Stimulated activated naive B cell treated with anti-CD40 and anti-IgM and Interleukin-4, amounts not matched to agents 10 μg/mL and 1 μg/mL and 100 μg/mL, for 72 hours (primary cell): Measurements from ENCODE around the gene CSDE1.

Experiments used
- ATAC-seq, 2 donors: fragments of 150-1000 bp; cut with Tn5 transposase; replicated peaks; 2 replicates each; pipeline ENCODE4 v1.10.0; 2021; ENCODE audit warnings: moderate library complexity in 1 of 2
- DNase-seq: peaks from one replicate; pipeline ENCODE4 v3.0.0; 2021
- H3K27ac Mint-ChIP-seq: one replicate; pipeline ENCODE4 v1.8.0; 2022; ENCODE audit warnings: mild to moderate bottlenecking, mixed read lengths
- H3K27me3 Mint-ChIP-seq, 2 donors: one replicate each; pipeline ENCODE4 v1.8.0; 2022; ENCODE audit warnings: mixed read lengths in 2 of 2
- H3K36me3 Mint-ChIP-seq, 2 donors: one replicate each; pipeline ENCODE4 v1.8.0; 2022; ENCODE audit warnings: mixed read lengths in 2 of 2, mild to moderate bottlenecking in 1 of 2
- H3K4me1 Mint-ChIP-seq, 2 donors: one replicate each; pipeline ENCODE4 v1.8.0; 2022; ENCODE audit warnings: mixed read lengths in 2 of 2, mild to moderate bottlenecking in 1 of 2
- H3K4me3 Mint-ChIP-seq, 2 donors: one replicate each; pipeline ENCODE4 v1.8.0; 2022; ENCODE audit warnings: mild to moderate bottlenecking in 2 of 2, mixed read lengths in 2 of 2, moderate library complexity in 1 of 2
- H3K9me3 Mint-ChIP-seq, 2 donors: one replicate each; pipeline ENCODE4 v1.8.0; 2022; ENCODE audit warnings: mixed read lengths in 2 of 2, mild to moderate bottlenecking in 1 of 2

Gene CSDE1

GRCh38 chr1:114707604-114708003 is 50.2 kb downstream of the CSDE1 start:
- Mint-ChIP-seq H3K27ac (no peak overlapping the region), H3K27me3 (no peaks in the 10 kb centered on the region), H3K4me1 (peaks cover 0 to 2% of the 10 kb centered on the region in 2 donors), H3K9me3 (no peaks in the 10 kb centered on the region), H3K36me3 (peaks cover 20 to 33% of the 10 kb centered on the region in 2 donors), H3K4me3 (no peak overlapping the region)
- no peak for DNase-seq
- no peak for ATAC-seq

DNA sequence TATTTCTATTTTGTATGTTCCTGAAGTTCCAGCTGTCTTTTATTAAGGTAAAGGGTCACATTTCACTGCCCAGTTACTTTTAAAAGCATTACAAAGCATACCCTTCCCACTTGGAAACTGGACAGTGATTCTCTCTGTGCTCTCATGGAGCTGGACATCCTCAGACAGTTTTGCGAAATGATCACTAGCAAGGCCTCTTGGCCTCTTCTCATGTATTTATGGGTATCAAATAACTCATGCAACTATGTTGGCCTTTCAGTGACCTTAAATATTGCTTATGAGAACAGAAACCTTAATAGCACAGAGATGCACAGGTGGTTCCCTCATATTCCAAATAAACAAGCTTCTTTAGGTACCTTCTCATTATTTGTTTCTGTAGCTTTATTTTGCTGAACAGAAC is 54.5 kb downstream of the CSDE1 start:
- no peaks in the 10 kb centered on the region for H3K9me3 Mint-ChIP-seq
- ATAC-seq (peak in 1 of 2 donors; percentile 36), DNase-seq (no peak)
- H3K36me3 Mint-ChIP-seq = peaks cover 10 to 14% of the 10 kb centered on the region in 2 donors
- H3K27me3 Mint-ChIP-seq = no peaks in the 10 kb centered on the region
- H3K4me1 Mint-ChIP-seq = no peaks in the 10 kb centered on the region
- H3K4me3 Mint-ChIP-seq = no peak overlapping the region
- H3K27ac Mint-ChIP-seq = no peak overlapping the region

DNA sequence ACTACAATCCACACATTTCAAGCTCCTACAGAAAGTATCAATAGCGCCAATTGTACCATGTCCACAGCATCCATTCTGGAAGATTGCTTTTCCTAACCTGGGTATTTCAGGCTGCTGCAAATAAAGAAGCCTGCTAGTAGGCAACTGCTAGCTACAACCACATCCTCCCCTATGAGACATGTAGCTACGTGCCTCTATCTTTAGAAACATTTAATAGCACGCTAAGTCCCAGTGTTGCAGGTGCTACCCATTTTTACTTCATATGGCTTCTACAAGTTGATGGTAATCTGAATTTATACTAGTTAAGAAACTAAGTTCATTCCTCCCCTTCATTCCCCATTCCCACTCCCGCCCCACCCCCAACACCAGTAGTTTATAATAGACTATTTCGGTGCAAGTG is 55.0 kb downstream of the CSDE1 start:
- peak in 1 of 2 donors; percentile 39 for ATAC-seq
- no peak overlapping the region for H3K4me3 Mint-ChIP-seq
- H3K27me3 Mint-ChIP-seq = no peaks in the 10 kb centered on the region
- peaks cover 9 to 11% of the 10 kb centered on the region in 2 donors for H3K36me3 Mint-ChIP-seq
- H3K9me3 Mint-ChIP-seq = no peaks in the 10 kb centered on the region
- DNase-seq = no peak
- H3K27ac Mint-ChIP-seq = no peak overlapping the region
- no peaks in the 10 kb centered on the region for H3K4me1 Mint-ChIP-seq

- H3K4me3 Mint-ChIP-seq = no peak overlapping the region
- H3K36me3 Mint-ChIP-seq = peaks cover 3 to 4% of the 10 kb centered on the region in 2 donors
- peaks cover 0 to 2% of the 10 kb centered on the region in 2 donors for H3K27me3 Mint-ChIP-seq
- no peak for ATAC-seq
- no peaks in the 10 kb centered on the region for H3K4me1 Mint-ChIP-seq
- H3K9me3 Mint-ChIP-seq = no peaks in the 10 kb centered on the region
- H3K27ac Mint-ChIP-seq = no peak overlapping the region
- DNase-seq = no peak
Observed at GRCh38 chr1:114701931-114702330, 55.9 kb downstream of the CSDE1 start.

DNA sequence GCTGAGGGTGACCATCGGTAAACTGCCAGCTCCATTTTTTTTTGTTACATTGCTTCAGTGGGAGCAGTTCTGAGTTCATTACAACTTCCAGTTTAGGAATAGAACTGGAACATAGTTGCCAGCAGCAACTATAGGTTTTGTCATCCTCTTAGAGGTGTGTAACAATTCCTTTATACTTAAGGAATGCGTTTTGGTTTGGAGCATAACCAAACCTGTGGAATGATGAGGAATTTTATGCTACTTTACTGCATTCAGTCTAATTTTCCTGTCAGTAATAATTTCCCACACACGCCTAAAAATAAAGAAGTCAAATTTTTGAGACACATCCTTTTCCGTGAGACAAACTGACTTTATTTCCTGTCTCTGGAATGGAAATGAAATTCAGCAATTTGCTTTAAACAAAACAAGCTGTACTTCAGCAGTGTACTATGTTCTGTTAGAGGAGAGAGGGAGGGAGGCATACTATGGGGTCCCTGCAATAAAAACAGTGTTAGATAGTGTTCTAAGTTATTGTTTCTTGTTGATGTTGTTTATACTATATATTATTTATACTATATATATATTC is 57.7 kb downstream of the CSDE1 start:
- DNase-seq = no peak
- no peak for ATAC-seq
- H3K4me1 Mint-ChIP-seq = no peaks in the 10 kb centered on the region
- H3K27me3 Mint-ChIP-seq = peaks cover 0 to 4% of the 10 kb centered on the region in 2 donors
- H3K36me3 Mint-ChIP-seq = peaks cover 1 to 4% of the 10 kb centered on the region in 2 donors
- no peak overlapping the region for H3K4me3 Mint-ChIP-seq
- H3K27ac Mint-ChIP-seq = no peak overlapping the region
- H3K9me3 Mint-ChIP-seq = no peaks in the 10 kb centered on the region

GRCh38 chr1:114696810-114697209 is 61.0 kb downstream of the CSDE1 start:
- Mint-ChIP-seq H3K9me3 (no peaks in the 10 kb centered on the region), H3K27me3 (peaks cover 0 to 4% of the 10 kb centered on the region in 2 donors), H3K27ac (no peak overlapping the region), H3K36me3 (no peaks in the 10 kb centered on the region), H3K4me1 (no peaks in the 10 kb centered on the region), H3K4me3 (no peak overlapping the region)
- DNase-seq = no peak
- no peak for ATAC-seq

- Mint-ChIP-seq H3K4me3 (no peak within 1 kb of the TSS), H3K4me1 (no peaks in the 10 kb centered on the region), H3K27me3 (peaks cover 7% of the 10 kb centered on the region in 2 donors), H3K36me3 (no peaks in the 10 kb centered on the region), H3K9me3 (no peaks in the 10 kb centered on the region), H3K27ac (no peak within 1 kb of the TSS)
- ATAC-seq (no peak), DNase-seq (no peak)
Observed at GRCh38 chr1:114695430-114696058, 62.2 kb downstream of the CSDE1 start, which contains the start of gene AMPD1. Gene AMPD1 (minus strand): TSS chr1:114695546. CDS start chr1:114695471, 75 bp downstream.

DNA sequence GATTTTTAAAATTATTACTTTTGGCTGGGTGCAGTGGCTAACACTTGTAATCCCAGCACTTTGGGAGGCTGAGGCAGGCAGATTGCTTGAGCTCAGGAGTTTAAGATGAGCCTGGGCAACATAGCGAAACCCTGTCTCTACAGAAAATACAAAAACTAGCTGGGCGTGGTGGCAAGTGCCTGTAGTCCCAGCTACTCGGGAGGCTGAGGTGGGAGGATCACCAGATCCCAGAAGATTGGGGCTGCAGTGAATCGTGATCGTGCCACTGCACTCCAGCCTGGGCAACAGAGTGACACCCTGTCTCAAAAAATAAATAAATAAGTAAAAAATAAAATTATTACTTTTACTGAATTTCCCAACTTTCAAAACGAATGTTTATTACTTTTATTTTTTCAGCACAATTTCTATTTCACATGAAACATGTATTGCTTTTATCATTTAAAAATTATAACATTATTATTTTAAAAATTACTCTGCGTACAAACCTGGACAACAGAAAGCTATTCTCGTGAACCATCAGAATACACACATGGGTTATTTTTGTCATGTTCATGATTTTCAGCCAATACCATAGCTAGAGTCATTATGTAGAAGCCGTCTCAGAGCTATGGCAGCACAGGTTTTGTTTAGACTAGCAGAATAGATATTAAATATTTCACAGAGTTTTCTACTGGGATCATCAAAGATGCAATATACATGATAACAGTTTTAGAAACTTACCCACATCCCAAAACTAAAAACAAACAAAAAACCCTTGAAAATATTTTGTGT is 63.1 kb downstream of the CSDE1 start:
- peaks cover 7 to 14% of the 10 kb centered on the region in 2 donors for H3K27me3 Mint-ChIP-seq
- H3K36me3 Mint-ChIP-seq = no peaks in the 10 kb centered on the region
- H3K9me3 Mint-ChIP-seq = no peaks in the 10 kb centered on the region
- DNase-seq = no peak
- H3K4me3 Mint-ChIP-seq = no peak overlapping the region
- H3K4me1 Mint-ChIP-seq = no peaks in the 10 kb centered on the region
- H3K27ac Mint-ChIP-seq = no peak overlapping the region
- no peak for ATAC-seq

DNA sequence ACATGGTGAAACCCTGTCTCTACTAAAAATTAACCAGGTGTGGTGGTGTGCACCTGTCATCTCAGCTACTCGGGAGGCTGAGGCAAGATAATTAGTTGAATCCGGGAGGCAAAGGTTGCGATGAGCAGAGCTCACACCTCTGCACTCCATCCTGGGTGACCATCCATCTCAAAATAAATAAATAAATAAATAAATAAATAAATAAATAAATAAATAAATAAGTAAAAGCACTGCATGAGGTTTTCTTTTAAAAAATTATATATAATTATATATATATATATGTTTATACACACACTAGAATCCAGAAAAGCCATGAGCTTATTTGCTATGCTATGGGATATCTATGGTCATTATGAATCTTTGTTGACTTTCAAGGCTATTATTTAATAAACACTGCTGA is 64.8 kb downstream of the CSDE1 start:
- Mint-ChIP-seq H3K36me3 (no peaks in the 10 kb centered on the region), H3K27me3 (peaks cover 12 to 31% of the 10 kb centered on the region in 2 donors)

GRCh38 chr1:114691061-114691460 is 66.7 kb downstream of the CSDE1 start:
- H3K36me3 Mint-ChIP-seq = no peaks in the 10 kb centered on the region
- H3K27ac Mint-ChIP-seq = no peak overlapping the region
- H3K4me3 Mint-ChIP-seq = no peak overlapping the region
- H3K27me3 Mint-ChIP-seq = peaks cover 20 to 46% of the 10 kb centered on the region in 2 donors
- DNase-seq = no peak
- no peaks in the 10 kb centered on the region for H3K9me3 Mint-ChIP-seq
- H3K4me1 Mint-ChIP-seq = no peaks in the 10 kb centered on the region
- ATAC-seq = no peak

More for the DNA sequence above, 64.8 kb downstream of the CSDE1 start:
- Mint-ChIP-seq H3K4me3 (no peak overlapping the region), H3K4me1 (no peaks in the 10 kb centered on the region), H3K9me3 (no peaks in the 10 kb centered on the region), H3K27ac (no peak overlapping the region)
- ATAC-seq = no peak
- no peak for DNase-seq

GRCh38 chr1:114690148-114690547 is 67.6 kb downstream of the CSDE1 start:
- H3K9me3 Mint-ChIP-seq = no peaks in the 10 kb centered on the region
- DNase-seq (no peak), ATAC-seq (no peak)
- H3K27me3 Mint-ChIP-seq = peaks cover 26 to 55% of the 10 kb centered on the region in 2 donors
- H3K27ac Mint-ChIP-seq = no peak overlapping the region
- no peaks in the 10 kb centered on the region for H3K4me1 Mint-ChIP-seq
- H3K4me3 Mint-ChIP-seq = no peak overlapping the region
- no peaks in the 10 kb centered on the region for H3K36me3 Mint-ChIP-seq

GRCh38 chr1:114688526-114688925 is 69.3 kb downstream of the CSDE1 start:
- Mint-ChIP-seq H3K27me3 (peaks cover 36 to 64% of the 10 kb centered on the region in 2 donors), H3K27ac (no peak overlapping the region), H3K9me3 (no peaks in the 10 kb centered on the region), H3K36me3 (no peaks in the 10 kb centered on the region), H3K4me1 (no peaks in the 10 kb centered on the region), H3K4me3 (no peak overlapping the region)
- ATAC-seq (no peak), DNase-seq (no peak)

DNA sequence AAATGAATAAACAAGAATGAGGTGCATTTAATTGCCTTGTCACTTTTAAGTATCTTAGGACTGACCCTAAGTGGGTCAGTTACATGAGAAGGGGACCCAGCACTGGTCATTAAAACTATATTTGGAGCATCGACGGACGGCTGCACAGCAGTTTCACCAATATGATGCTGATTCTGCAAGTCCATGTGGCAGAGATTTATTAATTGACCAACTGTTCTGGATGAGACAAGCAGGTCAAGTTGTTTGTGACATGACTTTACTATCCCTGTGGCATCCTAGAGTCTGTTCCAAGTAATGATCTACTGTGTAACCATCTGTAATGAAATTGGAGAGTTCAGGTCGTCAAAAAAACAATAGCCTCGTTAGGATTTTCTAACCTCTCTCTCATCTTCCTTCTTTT is 71.9 kb downstream of the CSDE1 start:
- no peak overlapping the region for H3K27ac Mint-ChIP-seq
- ATAC-seq = no peak
- H3K27me3 Mint-ChIP-seq = peaks cover 40 to 66% of the 10 kb centered on the region in 2 donors
- no peak for DNase-seq
- H3K4me3 Mint-ChIP-seq = no peak overlapping the region
- H3K36me3 Mint-ChIP-seq = no peaks in the 10 kb centered on the region
- H3K4me1 Mint-ChIP-seq = no peaks in the 10 kb centered on the region
- no peaks in the 10 kb centered on the region for H3K9me3 Mint-ChIP-seq

GRCh38 chr1:114677691-114678090 is 80.1 kb downstream of the CSDE1 start:
- no peak overlapping the region for H3K27ac Mint-ChIP-seq
- no peaks in the 10 kb centered on the region for H3K4me1 Mint-ChIP-seq
- H3K4me3 Mint-ChIP-seq = no peak overlapping the region
- no peak for ATAC-seq
- no peaks in the 10 kb centered on the region for H3K36me3 Mint-ChIP-seq
- DNase-seq = no peak
- H3K9me3 Mint-ChIP-seq = no peaks in the 10 kb centered on the region
- peaks cover 37 to 39% of the 10 kb centered on the region in 2 donors for H3K27me3 Mint-ChIP-seq

DNA sequence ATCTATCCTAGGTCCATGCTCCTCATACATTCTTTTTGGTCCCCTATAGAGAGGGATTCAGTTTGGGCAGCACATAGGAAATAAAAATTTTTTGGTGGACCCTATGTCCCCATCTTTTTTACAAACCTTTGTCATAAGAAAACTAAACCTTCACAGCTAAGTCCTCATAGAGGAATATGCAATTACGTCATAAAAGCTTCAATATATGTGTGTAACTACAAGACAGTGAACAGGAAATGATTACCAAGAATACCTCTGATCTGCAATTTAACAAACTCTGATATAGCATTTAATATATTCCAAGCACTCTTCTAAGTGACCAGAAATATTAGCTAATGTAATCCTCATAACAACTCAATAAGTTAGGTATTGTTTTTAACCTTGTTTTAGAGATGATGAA is 81.7 kb downstream of the CSDE1 start:
- ATAC-seq (no peak), DNase-seq (no peak)
- Mint-ChIP-seq H3K4me1 (no peaks in the 10 kb centered on the region), H3K27me3 (peaks cover 38 to 45% of the 10 kb centered on the region in 2 donors), H3K4me3 (no peak overlapping the region), H3K36me3 (no peaks in the 10 kb centered on the region), H3K27ac (no peak overlapping the region), H3K9me3 (no peaks in the 10 kb centered on the region)
